GM18951 (cell line): ENCODE measurements around the gene GABBR2.
"Not testable (repeated sequence)": the region's sequence is repeated elsewhere in the genome, so short reads cannot be mapped to it uniquely, and the experiment has no call there.

Experiments used
- POLR2A ChIP-seq: IDR thresholded peaks from 4 replicates; pipeline ENCODE4 v1.6.1; 2011; ENCODE audit warnings: mild to moderate bottlenecking; ENCODE audit not compliant: insufficient read length, insufficient read depth; ENCODE audit errors: extremely low read depth
- in situ Hi-C: fragments of 300-500 bp; cut with MboI; formaldehyde crosslinking; loops from one replicate; pipeline ENCODE4 v1.12.0; 2022; ENCODE audit warnings: low sequenced_read_pairs, mixed read lengths, inconsistent platforms; ENCODE audit not compliant: unreplicated experiment

Gene GABBR2

DNA sequence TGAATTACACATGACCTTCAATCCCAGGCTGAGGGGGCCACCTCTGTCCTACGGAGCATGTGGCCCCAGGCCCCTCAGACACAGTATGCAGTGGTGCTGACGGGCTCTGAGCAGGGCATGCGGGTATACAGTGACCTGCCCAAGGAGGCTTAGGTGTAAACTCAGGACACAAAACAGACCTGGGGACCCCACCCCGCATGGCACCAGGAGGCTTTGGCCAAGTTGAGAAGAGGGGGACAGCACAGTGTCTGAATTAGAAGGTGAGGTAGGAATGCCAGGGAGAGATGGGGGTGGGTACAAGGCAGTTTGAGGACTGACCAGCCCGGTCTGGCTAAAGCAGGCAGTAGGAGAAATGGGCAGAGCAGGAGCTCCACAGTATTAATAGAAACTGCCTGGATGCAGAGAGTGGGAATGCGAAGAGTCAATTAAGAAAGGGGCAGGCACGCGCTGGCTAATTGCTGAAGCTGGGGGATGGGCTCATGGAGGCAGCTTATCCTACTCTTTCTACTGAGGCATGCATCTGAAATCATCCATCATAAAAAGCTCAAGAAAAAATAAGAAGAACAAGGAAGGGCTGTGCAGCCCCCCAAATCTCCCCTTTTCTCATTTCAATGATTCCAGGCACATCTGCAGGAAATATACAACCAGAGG lies 109.0 kb downstream of the GABBR2 start:
- no peak for TF ChIP-seq POLR2A
- in situ Hi-C loops = no loop called here

DNA sequence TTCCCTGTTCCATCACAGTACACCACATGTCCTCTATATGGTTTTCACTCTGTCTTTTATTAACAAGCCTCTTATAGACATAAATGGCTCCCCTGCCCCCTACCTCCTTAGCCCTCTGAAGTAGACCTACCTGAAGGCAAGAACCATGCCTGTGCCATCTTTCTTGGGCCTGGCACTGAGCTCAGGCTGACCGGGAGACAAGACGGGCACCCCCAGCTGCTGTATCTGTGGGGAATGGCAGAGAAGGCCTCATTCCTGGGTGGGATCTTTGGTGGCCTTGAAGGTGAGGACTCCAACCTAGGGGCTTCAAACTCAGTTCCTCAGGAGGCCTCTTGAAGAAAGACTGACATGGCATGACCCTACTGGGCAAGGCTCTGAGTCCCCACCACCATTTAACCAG lies 109.9 kb downstream of the GABBR2 start:
- in situ Hi-C loops = no loop called here
- no peak for TF ChIP-seq POLR2A

GRCh38 chr9:98597236-98597771 lies 111.4 kb downstream of the GABBR2 start:
- in situ Hi-C loops = no loop called here

DNA sequence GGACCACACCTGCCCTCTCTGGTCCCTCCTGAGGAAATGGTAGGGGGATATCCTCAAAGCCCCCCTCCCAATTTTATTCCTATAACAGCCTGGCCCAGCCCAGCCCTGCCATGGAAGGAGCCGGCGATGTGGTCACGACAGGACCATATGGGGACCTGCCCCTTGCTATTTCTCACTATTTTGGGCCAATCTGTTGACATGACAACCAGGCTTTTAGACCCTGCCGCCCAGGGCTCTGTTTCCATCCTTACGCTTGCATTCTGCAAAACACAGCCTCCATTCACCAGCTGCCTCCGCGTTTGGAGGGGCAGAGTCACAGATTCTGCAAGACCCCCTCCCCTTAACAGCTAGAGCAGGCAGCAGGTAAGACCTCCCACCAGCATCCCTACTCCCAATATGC lies 112.2 kb downstream of the GABBR2 start:
- in situ Hi-C loops = no loop called here
- TF ChIP-seq POLR2A = no peak

More at GRCh38 chr9:98597236-98597771, 111.4 kb downstream of the GABBR2 start:
- no peak for TF ChIP-seq POLR2A

DNA sequence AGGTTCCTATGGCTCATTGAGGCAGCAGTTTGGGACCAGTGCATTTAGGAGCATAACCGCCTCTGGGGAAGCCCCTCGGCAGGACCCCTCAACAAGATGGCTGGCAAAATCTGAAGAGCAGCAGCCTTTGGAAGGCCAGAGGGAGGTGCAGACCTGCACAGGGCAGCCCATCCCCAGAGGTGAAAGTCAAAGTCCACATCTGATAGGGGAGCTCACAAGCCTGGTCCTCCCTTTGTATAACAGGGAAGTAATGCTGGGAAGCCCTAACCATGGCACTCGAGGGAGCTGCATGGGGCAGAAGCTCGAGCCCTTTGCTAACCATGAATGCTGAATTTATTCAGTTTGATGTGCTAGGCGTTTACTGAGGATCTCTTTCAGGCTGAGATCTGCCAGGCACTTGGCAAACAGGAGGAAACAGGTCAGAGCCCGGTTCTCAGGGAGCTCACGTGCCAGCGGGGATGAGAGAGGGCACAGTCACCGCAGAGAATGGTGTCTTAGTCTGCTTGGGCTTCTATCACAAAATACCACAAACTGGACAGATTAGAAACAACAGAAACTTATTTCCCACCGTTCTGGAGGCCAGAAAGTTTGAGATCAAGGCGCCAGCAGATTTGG lies 114.1 kb downstream of the GABBR2 start:
- in situ Hi-C loops = no loop called here
- TF ChIP-seq POLR2A = no peak

GRCh38 chr9:98593354-98594253 lies 115.1 kb downstream of the GABBR2 start:
- in situ Hi-C loops = no loop called here
- no peak for TF ChIP-seq POLR2A

DNA sequence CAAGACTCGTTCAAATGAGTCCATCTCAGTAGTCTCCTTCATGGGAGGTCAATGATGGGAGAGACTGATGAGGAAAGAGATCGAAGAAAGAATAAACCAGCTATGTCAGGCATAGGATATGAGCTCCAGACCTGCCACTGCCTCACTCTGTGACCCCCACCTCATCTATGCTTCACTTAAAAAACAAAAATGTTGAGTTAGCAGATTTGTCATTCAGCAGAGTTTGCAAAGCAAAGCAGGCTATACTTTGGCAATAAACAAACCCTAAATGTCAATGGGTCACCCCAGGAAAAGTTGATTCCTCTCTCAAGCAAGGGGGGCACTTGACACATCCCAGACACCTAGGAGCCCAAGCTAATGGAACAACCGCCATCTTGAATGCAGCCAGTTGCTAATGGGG lies 117.0 kb downstream of the GABBR2 start:
- in situ Hi-C loops = no loop called here
- no peak for TF ChIP-seq POLR2A

DNA sequence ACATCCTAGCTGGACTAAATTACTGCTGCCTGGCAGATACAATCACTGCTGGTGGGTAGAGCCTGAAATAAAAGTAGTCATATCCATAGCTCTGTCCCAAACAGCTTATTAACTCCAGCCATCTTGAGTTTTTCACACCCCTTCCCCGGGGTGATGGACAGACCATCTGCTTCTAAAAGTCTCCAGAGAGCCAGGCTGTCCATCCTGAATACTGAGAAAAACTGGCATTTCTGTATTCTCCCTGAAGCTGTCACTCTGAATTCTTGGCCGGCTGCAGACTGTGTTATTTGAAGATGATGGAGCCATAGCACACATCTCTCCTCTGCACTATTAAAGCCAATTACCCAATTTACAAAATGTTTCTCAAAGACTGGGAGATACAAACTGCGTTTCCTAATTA lies 118.6 kb downstream of the GABBR2 start:
- TF ChIP-seq POLR2A = no peak
- in situ Hi-C loops = no loop called here

DNA sequence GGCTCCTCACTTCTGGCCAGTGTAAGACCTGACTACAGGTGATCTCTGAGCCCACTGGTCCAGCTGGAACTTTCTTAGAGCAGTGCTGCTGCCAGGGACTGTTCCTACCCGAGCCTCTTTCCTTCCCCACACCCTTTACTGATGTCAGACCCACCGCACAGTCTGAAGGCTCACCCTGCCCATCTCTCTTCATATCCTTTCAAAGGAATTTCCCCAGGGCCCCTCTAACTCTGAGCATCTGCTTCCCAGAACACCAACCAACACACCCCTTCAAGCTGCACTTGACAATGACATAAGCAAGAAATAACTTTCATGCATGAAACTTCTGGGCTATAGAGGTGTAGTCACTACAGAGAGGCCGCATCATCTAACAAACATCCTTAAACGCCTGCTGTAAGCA lies 119.6 kb downstream of the GABBR2 start:
- no peak for TF ChIP-seq POLR2A
- in situ Hi-C loops = no loop called here

DNA sequence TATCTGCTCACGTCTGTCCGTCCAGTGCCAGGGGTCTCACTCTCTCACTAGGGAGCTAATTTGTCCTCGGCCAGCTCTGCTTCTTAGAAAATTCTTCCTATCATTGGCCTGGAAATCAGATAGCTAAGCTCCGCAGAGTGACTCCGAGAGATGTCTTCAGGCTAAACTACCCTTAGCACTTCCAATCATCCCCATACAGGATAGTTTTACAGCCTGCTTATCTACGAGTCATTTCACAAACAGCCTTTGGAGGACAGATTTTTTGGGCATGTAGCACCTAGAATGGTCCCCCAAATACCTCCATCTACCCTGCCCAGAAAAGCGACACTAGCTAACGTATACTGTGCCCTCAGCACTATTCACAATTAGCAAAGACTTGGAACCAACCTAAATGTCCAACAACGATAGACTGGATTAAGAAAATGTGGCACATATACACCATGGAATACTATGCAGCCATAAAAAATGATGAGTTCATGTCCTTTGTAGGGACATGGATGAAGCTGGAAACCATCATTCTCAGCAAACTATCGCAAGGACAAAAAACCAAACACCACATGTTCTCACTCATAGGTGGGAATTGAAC lies 123.8 kb downstream of the GABBR2 start:
- in situ Hi-C loops = not testable (repeated sequence)

DNA sequence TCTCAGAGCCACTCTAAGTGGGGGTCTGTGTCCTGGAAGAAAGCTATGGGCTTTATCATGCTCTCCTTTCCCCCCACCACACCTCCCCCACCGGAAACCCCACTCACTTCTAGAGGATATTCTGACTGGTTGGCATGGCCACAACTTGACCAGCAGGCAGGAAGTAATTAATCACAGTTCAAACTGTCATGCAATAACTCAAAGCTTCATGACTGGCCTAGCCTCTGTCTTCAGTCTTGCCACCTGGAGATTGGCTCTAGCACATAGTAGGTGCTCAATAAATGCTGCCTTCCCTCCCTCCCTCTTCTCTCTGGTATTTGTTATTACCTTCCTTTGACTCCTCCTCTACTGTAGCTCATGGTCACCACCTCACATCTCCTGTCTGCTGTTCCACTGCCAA lies 124.7 kb downstream of the GABBR2 start:
- TF ChIP-seq POLR2A = no peak
- in situ Hi-C loops = no loop called here

DNA sequence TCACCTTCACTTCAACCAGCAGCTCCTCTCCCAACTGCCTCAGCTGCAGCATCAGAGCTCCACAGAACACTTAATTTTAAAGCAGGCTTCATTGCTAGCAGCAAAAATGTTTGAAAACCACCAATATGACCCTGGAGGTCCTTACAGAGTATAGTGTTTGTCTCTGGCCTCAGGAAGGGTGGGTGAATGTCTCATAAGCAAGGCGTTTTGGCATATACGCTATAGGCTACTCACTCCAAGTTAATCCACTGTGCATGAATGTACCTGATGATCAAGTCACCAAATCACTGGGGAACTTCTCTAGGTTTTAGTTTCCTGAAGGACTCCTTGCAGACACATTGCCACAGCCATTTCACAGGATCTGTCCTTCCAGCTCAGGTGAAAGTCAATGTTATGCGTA lies 125.3 kb downstream of the GABBR2 start:
- in situ Hi-C loops = no loop called here
- no peak for TF ChIP-seq POLR2A

DNA sequence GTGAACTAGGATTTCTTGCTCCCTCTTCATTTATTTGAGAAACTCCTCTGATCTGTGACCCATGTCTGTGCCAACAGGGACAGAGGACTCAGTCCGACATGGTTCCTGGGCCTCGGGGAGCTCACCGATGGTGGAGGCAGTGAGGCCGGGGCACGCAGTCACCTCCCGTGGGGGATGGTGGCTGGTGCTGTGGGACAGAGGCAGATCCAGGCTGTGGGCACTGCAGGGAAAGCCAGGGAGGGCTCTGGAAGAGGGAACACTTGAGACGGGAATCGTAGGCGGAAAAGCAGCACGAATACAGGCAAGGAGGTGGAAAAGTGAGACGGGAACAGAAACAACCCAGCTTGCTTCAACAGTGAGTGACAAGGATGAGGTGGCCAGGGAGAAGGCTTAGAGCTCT lies 127.8 kb downstream of the GABBR2 start:
- TF ChIP-seq POLR2A = no peak
- in situ Hi-C loops = no loop called here
